ENCODE results near the gene LRRC61.

DNA sequence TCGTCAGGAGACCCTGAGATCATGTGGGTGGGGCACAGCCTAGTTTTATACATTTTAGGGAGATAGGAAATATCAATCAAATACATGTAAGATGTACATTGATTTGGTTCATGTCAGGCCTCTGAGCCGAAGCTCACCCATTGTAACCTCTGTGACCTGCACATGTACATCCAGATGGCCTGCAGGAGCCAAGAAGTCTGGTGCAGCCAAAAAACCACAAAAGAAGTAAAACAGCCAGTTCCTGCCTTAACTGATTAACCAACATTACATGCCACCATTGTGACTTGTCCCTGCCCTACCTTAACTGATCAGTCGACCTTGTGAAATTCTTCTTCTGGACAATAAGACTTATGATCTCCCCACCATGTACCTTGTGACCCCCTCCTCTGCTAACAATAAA, 16.0 kb upstream of the LRRC61 start:
- no peak for TF ChIP-seq POLR2AphosphoS5 (IDR thresholded peaks at IDR 0.05; ENCODE audit: low read depth, low read length)
- TF ChIP-seq, protein P1, sequence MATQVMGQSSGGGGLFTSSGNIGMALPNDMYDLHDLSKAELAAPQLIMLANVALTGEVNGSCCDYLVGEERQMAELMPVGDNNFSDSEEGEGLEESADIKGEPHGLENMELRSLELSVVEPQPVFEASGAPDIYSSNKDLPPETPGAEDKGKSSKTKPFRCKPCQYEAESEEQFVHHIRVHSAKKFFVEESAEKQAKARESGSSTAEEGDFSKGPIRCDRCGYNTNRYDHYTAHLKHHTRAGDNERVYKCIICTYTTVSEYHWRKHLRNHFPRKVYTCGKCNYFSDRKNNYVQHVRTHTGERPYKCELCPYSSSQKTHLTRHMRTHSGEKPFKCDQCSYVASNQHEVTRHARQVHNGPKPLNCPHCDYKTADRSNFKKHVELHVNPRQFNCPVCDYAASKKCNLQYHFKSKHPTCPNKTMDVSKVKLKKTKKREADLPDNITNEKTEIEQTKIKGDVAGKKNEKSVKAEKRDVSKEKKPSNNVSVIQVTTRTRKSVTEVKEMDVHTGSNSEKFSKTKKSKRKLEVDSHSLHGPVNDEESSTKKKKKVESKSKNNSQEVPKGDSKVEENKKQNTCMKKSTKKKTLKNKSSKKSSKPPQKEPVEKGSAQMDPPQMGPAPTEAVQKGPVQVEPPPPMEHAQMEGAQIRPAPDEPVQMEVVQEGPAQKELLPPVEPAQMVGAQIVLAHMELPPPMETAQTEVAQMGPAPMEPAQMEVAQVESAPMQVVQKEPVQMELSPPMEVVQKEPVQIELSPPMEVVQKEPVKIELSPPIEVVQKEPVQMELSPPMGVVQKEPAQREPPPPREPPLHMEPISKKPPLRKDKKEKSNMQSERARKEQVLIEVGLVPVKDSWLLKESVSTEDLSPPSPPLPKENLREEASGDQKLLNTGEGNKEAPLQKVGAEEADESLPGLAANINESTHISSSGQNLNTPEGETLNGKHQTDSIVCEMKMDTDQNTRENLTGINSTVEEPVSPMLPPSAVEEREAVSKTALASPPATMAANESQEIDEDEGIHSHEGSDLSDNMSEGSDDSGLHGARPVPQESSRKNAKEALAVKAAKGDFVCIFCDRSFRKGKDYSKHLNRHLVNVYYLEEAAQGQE (IDR thresholded peaks at IDR 0.05; ENCODE audit: insufficient read depth in 1 of 2, low read depth in 2 of 2, low read length in 2 of 2) = no peak

Measured in PFSK-1 (cell line).